ENCODE data around the gene DTX3. TPM values are rescaled to one million over a fixed set of nuclear protein-coding genes. Genes with fewer than 3 reads are reported as not detected.

Gene DTX3
- total RNA-seq, 4 donors from 2014 or later = 3.5 to 13.8 (median 6.8) TPM

- intact Hi-C loops (cut with DNase I; ENCODE audit: low total_unique reads) = no loop called here
- no peaks in the 10 kb centered on the region for H3K4me1 ChIP-seq
- ATAC-seq (no peak), DNase-seq (no peak)
- H3K9me3 ChIP-seq = no peaks in the 10 kb centered on the region
- TF ChIP-seq CTCF (IDR thresholded peaks at IDR 0.05 in 4 of 5, conservative IDR thresholded peaks at IDR 0.05 in 1 of 5) = no peak
- no peak for TF ChIP-seq POLR2A (IDR thresholded peaks at IDR 0.05)
- in situ Hi-C loops (cut with MboI; ENCODE audit: low sequenced_read_pairs in 4 of 4) = loop anchor here in 1 of 4 donors (10.0 kb wide), 1 partner anchor 53 kb away; no protein-coding TSS in a partner anchor
- H3K27me3 ChIP-seq = peaks cover 0 to 3% (median 3%) of the 10 kb centered on the region in 3 donors
- H3K36me3 ChIP-seq = no peaks in the 10 kb centered on the region
- no peak overlapping the region for H3K4me3 ChIP-seq
- H3K27ac ChIP-seq = no peak overlapping the region
These were observed 32.5 kb upstream of the DTX3 start for GRCh38 chr12:57571926-57572762.

- H3K27me3 ChIP-seq = no peaks in the 10 kb centered on the region
- TF ChIP-seq POLR2A (IDR thresholded peaks at IDR 0.05) = no peak
- no peak for TF ChIP-seq CTCF (IDR thresholded peaks at IDR 0.05 in 4 of 5, conservative IDR thresholded peaks at IDR 0.05 in 1 of 5)
- intact Hi-C loops (cut with DNase I; ENCODE audit: low total_unique reads) = no loop called here
- no peak overlapping the region for H3K27ac ChIP-seq
- in situ Hi-C loops (cut with MboI; ENCODE audit: low sequenced_read_pairs in 4 of 4) = loop anchor here in 1 of 4 donors (10.0 kb wide), 1 partner anchor 50 kb away; no protein-coding TSS in a partner anchor
- no peaks in the 10 kb centered on the region for H3K9me3 ChIP-seq
- no peak for ATAC-seq
- H3K4me3 ChIP-seq = no peak overlapping the region
- no peaks in the 10 kb centered on the region for H3K4me1 ChIP-seq
- H3K36me3 ChIP-seq = no peaks in the 10 kb centered on the region
- no peak for DNase-seq
These were observed 29.8 kb upstream of the DTX3 start for GRCh38 chr12:57574795-57575194.

GRCh38 chr12:57575771-57576612 lies 28.6 kb upstream of the DTX3 start:
- no peak for ATAC-seq
- Histone ChIP-seq H3K27me3 (no peaks in the 10 kb centered on the region), H3K4me1 (no peaks in the 10 kb centered on the region), H3K36me3 (no peaks in the 10 kb centered on the region), H3K27ac (no peak overlapping the region), H3K4me3 (no peak overlapping the region), H3K9me3 (no peaks in the 10 kb centered on the region)
- intact Hi-C loops (cut with DNase I; ENCODE audit: low total_unique reads) (no loop called here), in situ Hi-C loops (cut with MboI; ENCODE audit: low sequenced_read_pairs in 4 of 4) (loop anchor here in 1 of 4 donors (10.0 kb wide), 1 partner anchor 49 kb away; no protein-coding TSS in a partner anchor)
- no peak for DNase-seq
- no peak for TF ChIP-seq POLR2A (IDR thresholded peaks at IDR 0.05)
- no peak for TF ChIP-seq CTCF (IDR thresholded peaks at IDR 0.05 in 4 of 5, conservative IDR thresholded peaks at IDR 0.05 in 1 of 5)

GRCh38 chr12:57576613-57577160 lies 27.9 kb upstream of the DTX3 start:
- intact Hi-C loops (cut with DNase I; ENCODE audit: low total_unique reads) (no loop called here), in situ Hi-C loops (cut with MboI; ENCODE audit: low sequenced_read_pairs in 4 of 4) (loop anchor here in 1 of 4 donors (10.0 kb wide), 1 partner anchor 48 kb away; no protein-coding TSS in a partner anchor)
- no peak overlapping the region for H3K27ac ChIP-seq
- DNase-seq (no peak), ATAC-seq (no peak)
- H3K36me3 ChIP-seq = no peaks in the 10 kb centered on the region
- no peak for TF ChIP-seq POLR2A (IDR thresholded peaks at IDR 0.05)
- TF ChIP-seq CTCF (IDR thresholded peaks at IDR 0.05 in 4 of 5, conservative IDR thresholded peaks at IDR 0.05 in 1 of 5) = no peak
- no peaks in the 10 kb centered on the region for H3K9me3 ChIP-seq
- H3K27me3 ChIP-seq = no peaks in the 10 kb centered on the region
- no peaks in the 10 kb centered on the region for H3K4me1 ChIP-seq
- no peak overlapping the region for H3K4me3 ChIP-seq

Measured in gastrocnemius medialis (tissue), 4 donors.